Heart left ventricle (tissue), 13 donors: Measurements from ENCODE around the gene ITGAX.

Experiments used
- POLR2A ChIP-seq, 2 donors: fragments of 450-650 bp; IDR thresholded peaks; one replicate each; pipeline ENCODE4 v1.6.1; 2017; ENCODE audit warnings: antibody characterized with exemption in 2 of 2, mild to moderate bottlenecking in 2 of 2, moderate library complexity in 2 of 2
- TF ChIP-seq, protein P1 (sequence below), 12 donors: fragments of 200-600 bp; sonication (generic) in 4 of 12; IDR thresholded peaks; one replicate each; pipeline versions ENCODE4 v1.5.0 to v1.8.0; 2018 to 2022; ENCODE audit warnings: antibody characterized with exemption in 12 of 12, mild to moderate bottlenecking in 5 of 12
- donor health status: ischemic (EF 13 %, LVEDD 7.1; RV severe dilation, severe dysfunction).
- donor health status: DM: no; HTN: yes; CAD: no.
- donor health status: DM: no; HTN: no; CAD: no.
- donor health status: ischemic (EF 25% LVEDD 6.9; RV normal size, moderate dysfunction).
- donor health status: ischemic (EF 25% LVEDD 5.7; RV mildly dilated, moderate dysfunction).
- donor health status: ischemic (EF 35%, LVEDD 5.7; RV mildly dilated, moderate dysfunction).
- donor health status: nonischemic (EF 11% LVEDD 7.7; RV severe dilation, severe dysfunction).
- donor health status: DM: yes; HTN: yes; CAD: no.
- donor health status: PGD.
- donor health status: ischemic (EF 29% LVEDD 5.4; RV normal size, mild dysfunction).
- donor health status: nonischemic (EF 23%, LVEDD 6.1; RV moderate dilation, normal function).

DNA sequence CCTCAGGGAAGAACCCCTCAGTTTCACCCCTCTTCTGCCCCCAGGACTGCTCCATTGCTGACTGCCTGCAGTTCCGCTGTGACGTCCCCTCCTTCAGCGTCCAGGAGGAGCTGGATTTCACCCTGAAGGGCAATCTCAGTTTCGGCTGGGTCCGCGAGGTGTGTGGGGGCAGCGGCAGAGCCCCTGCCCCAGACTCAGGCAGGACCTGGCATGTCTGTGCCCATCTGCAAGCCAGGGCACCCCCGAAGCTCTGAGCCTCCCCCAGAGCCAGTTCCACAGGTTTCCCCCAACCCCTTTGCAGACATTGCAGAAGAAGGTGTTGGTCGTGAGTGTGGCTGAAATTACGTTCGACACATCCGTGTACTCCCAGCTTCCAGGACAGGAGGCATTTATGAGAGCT is 68.8 kb downstream of the ITGAX start:
- TF ChIP-seq, protein P1, sequence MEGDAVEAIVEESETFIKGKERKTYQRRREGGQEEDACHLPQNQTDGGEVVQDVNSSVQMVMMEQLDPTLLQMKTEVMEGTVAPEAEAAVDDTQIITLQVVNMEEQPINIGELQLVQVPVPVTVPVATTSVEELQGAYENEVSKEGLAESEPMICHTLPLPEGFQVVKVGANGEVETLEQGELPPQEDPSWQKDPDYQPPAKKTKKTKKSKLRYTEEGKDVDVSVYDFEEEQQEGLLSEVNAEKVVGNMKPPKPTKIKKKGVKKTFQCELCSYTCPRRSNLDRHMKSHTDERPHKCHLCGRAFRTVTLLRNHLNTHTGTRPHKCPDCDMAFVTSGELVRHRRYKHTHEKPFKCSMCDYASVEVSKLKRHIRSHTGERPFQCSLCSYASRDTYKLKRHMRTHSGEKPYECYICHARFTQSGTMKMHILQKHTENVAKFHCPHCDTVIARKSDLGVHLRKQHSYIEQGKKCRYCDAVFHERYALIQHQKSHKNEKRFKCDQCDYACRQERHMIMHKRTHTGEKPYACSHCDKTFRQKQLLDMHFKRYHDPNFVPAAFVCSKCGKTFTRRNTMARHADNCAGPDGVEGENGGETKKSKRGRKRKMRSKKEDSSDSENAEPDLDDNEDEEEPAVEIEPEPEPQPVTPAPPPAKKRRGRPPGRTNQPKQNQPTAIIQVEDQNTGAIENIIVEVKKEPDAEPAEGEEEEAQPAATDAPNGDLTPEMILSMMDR (IDR thresholded peaks at IDR 0.05) = no peak
- TF ChIP-seq POLR2A (IDR thresholded peaks at IDR 0.05) = no peak
